Breast epithelium (tissue), 4 donors: Measurements from ENCODE around the gene EPHA3. TPM values are rescaled to one million over a fixed set of nuclear protein-coding genes. Genes with fewer than 3 reads are reported as not detected.

Experiments
- DNase-seq, 2 donors: peaks; one replicate each; pipeline ENCODE4 v3.0.0-alpha.2; 2019; ENCODE audit warnings: low spot score in 2 of 2
- H3K27ac ChIP-seq, 2 donors: fragments of 200-600 bp; sonication (generic) in 1 of 2; one replicate each; pipeline ENCODE4 v1.5.1; 2016 to 2019; ENCODE audit warnings: mild to moderate bottlenecking in 1 of 2
- H3K27me3 ChIP-seq, 2 donors: fragments of 200-600 bp; sonication (generic) in 1 of 2; one replicate each; pipeline versions ENCODE4 v1.5.1 to v1.6.0; 2017 to 2019; ENCODE audit warnings: control low read depth in 1 of 2, mild to moderate bottlenecking in 1 of 2
- H3K36me3 ChIP-seq: fragments of 200-600 bp; one replicate; pipeline ENCODE4 v1.5.1; 2019
- H3K4me1 ChIP-seq, 2 donors: fragments of 200-600 bp; sonication (generic); one replicate each; pipeline ENCODE4 v1.5.1; 2016 to 2019; ENCODE audit warnings: control low read depth in 1 of 2
- H3K4me3 ChIP-seq, 3 donors: fragments of 200-600 bp; sonication (generic); 1 replicate in 2 of 3; 2 replicates in 1 of 3; pipeline ENCODE4 v1.5.1; 2016 to 2019; ENCODE audit warnings: mild to moderate bottlenecking in 3 of 3, moderate library complexity in 2 of 3
- H3K9me3 ChIP-seq, 2 donors: fragments of 200-600 bp; sonication (generic) in 1 of 2; one replicate each; pipeline ENCODE4 v1.5.1; 2016 to 2019; ENCODE audit warnings: control low read depth in 1 of 2
- CTCF ChIP-seq, 3 donors: fragments of 450-650 bp; IDR thresholded peaks; one replicate each; pipeline ENCODE4 v1.5.1; 2016 to 2017; ENCODE audit warnings: antibody characterized with exemption in 3 of 3, mild to moderate bottlenecking in 3 of 3, moderate library complexity in 3 of 3
- POLR2A ChIP-seq: fragments of 450-650 bp; IDR thresholded peaks from one replicate; pipeline ENCODE4 v1.6.1; 2016; ENCODE audit warnings: antibody characterized with exemption, mild to moderate bottlenecking, moderate library complexity
- POLR2AphosphoS5 ChIP-seq, 3 donors: sonication (generic); formaldehyde crosslinking; IDR thresholded peaks; one replicate each; pipeline ENCODE4 v1.6.1; 2017; ENCODE audit warnings: antibody characterized with exemption in 3 of 3
- intact Hi-C: fragments of 100-400 bp; cut with DNase I; formaldehyde crosslinking; loops from one replicate; pipeline ENCODE4 v1.15.1; 2023; ENCODE audit warnings: low total_unique reads
- total RNA-seq, 3 donors: library from RNA; depleted of rRNA; stranded (reverse); fragments of >200 nt; gene quantifications; one replicate each; pipeline ENCODE4 v1.1.0, GENCODE V29; 2016

EPHA3 gene
- total RNA-seq, 3 donors from 2014 or later: 1.0 to 3.9 (median 3.7) TPM

DNA sequence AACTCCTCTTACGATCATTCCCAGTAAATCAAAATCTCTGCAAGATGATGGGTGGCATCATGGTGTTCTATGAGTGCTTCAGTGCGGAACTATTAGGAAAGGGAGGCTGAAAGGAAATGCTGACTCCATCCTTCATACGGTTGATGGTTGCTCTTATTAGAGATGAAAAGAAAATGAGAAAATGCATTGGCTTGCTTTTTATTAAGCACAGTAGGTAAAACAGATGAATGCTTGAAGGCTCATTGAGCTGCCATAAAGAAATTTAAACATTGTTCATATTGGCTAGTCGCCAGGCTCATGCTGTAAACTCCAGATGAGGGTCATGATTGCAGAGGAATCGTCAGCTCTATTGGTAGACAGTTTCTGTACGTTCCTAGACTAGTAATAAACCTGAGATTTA lies 115.8 kb downstream of the EPHA3 start:
- Histone ChIP-seq H3K4me3 (no peak overlapping the region), H3K27me3 (no peaks in the 10 kb centered on the region), H3K4me1 (no peaks in the 10 kb centered on the region), H3K27ac (no peak overlapping the region), H3K9me3 (no peaks in the 10 kb centered on the region), H3K36me3 (no peaks in the 10 kb centered on the region)
- TF ChIP-seq POLR2AphosphoS5 (IDR thresholded peaks at IDR 0.05): no peak
- TF ChIP-seq CTCF (IDR thresholded peaks at IDR 0.05): no peak
- no peak for TF ChIP-seq POLR2A
- intact Hi-C loops: no loop called here
- no peak for DNase-seq

DNA sequence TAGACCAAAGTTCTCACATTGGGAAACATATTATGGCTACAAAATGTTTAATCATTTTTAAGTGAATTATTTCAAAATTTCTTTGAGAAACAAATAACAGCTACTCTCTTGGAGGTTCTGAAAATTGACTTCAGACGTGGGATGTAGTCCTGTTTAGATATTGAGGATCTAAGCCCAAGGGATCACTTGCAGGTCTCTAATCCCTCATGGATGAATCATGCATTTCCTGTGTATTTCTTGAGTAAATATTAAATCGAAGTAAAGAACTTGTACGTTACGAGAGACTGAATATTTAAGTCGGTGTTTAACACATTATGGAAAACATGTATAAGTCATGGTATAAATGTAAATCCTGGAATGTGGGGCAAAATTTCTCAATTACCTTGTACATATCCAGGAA lies 119.8 kb downstream of the EPHA3 start:
- H3K4me1 ChIP-seq: no peaks in the 10 kb centered on the region
- H3K36me3 ChIP-seq: no peaks in the 10 kb centered on the region
- no peak overlapping the region for H3K27ac ChIP-seq
- no peaks in the 10 kb centered on the region for H3K9me3 ChIP-seq
- H3K4me3 ChIP-seq: no peak overlapping the region
- intact Hi-C loops: no loop called here
- no peak for DNase-seq
- no peak for TF ChIP-seq CTCF (IDR thresholded peaks at IDR 0.05)
- no peak for TF ChIP-seq POLR2AphosphoS5 (IDR thresholded peaks at IDR 0.05)
- no peak for TF ChIP-seq POLR2A
- no peaks in the 10 kb centered on the region for H3K27me3 ChIP-seq

- H3K27ac ChIP-seq: no peak overlapping the region
- no peak overlapping the region for H3K4me3 ChIP-seq
- TF ChIP-seq CTCF (IDR thresholded peaks at IDR 0.05): no peak
- TF ChIP-seq POLR2AphosphoS5 (IDR thresholded peaks at IDR 0.05): no peak
- no peak for TF ChIP-seq POLR2A
- no peak for DNase-seq
- no peaks in the 10 kb centered on the region for H3K27me3 ChIP-seq
- H3K36me3 ChIP-seq: no peaks in the 10 kb centered on the region
- intact Hi-C loops: no loop called here
- H3K9me3 ChIP-seq: no peaks in the 10 kb centered on the region
- H3K4me1 ChIP-seq: no peaks in the 10 kb centered on the region
Measured at GRCh38 chr3:89227634-89228033, 120.2 kb downstream of the EPHA3 start.

GRCh38 chr3:89232155-89232554 lies 124.7 kb downstream of the EPHA3 start:
- Histone ChIP-seq H3K36me3 (no peaks in the 10 kb centered on the region), H3K9me3 (no peaks in the 10 kb centered on the region), H3K27ac (no peak overlapping the region), H3K4me3 (no peak overlapping the region), H3K27me3 (no peaks in the 10 kb centered on the region), H3K4me1 (no peaks in the 10 kb centered on the region)
- DNase-seq: no peak
- TF ChIP-seq POLR2AphosphoS5 (IDR thresholded peaks at IDR 0.05) (no peak), CTCF (IDR thresholded peaks at IDR 0.05) (no peak), POLR2A (no peak)
- intact Hi-C loops: no loop called here

DNA sequence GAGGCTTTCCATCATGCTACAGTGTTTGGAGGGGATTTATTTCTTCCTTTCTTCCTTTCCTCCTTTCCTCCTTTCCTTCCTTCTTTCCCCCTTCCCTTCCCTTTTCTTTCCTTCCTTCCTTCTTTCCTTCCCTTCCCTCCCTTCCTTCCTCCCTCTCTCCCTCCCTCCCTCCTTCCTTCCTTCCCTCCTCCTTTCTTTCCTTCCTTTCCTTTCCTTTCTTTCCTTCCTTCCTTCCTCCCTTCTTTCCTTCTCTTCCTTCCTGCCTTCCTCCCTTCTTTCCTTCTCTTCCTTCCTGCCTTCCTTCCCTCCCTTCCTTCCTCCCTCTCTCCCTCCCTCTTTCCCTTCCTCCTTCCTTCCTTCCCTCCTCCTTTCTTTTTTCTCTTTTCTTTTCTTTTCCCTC lies 127.2 kb downstream of the EPHA3 start:
- intact Hi-C loops: no loop called here
- no peak for TF ChIP-seq CTCF (IDR thresholded peaks at IDR 0.05)
- no peak for TF ChIP-seq POLR2AphosphoS5 (IDR thresholded peaks at IDR 0.05)
- TF ChIP-seq POLR2A: no peak
- no peaks in the 10 kb centered on the region for H3K9me3 ChIP-seq
- no peaks in the 10 kb centered on the region for H3K4me1 ChIP-seq
- no peak overlapping the region for H3K27ac ChIP-seq
- H3K4me3 ChIP-seq: no peak overlapping the region
- H3K36me3 ChIP-seq: no peaks in the 10 kb centered on the region
- H3K27me3 ChIP-seq: no peaks in the 10 kb centered on the region
- DNase-seq: no peak
